ENCODE results near the gene CDK4.
"Not testable (repeated sequence)": the region's sequence is repeated elsewhere in the genome, so short reads cannot be mapped to it uniquely, and the experiment has no call there.

Gene CDK4

DNA sequence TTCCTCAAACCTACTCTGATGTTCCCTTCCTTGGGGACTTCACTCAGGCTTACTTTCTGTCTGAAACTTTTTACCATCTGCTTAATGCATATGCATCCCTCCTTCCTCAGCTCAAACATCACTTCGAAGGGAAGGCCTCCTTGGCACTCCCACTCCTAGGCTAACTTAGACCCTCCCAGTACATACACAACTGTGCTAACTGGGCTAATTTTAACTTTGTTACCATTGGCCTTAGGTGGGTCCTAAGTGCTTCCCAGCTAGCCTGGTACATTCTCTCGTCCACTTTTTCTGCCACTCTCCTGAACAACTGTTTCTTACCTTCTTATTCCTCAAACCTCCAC lies 24.1 kb upstream of the CDK4 start:
- peak overlapping the region in 3 of 11 experiments; percentile 47 to 64 (median 58); a peak in 5 of 22 replicates for H3K4me2 ChIP-seq
- TF ChIP-seq Cebpa-rat (IDR thresholded peaks at IDR 0.05) = no peak
- H4K20me1 ChIP-seq = peaks cover 0 to 2% (median 0%) of the 10 kb centered on the region in 11 experiments; a peak in 1 of 22 replicates
- H3K36me3 ChIP-seq = peaks cover 0 to 30% (median 7%) of the 10 kb centered on the region in 11 experiments; a peak in 9 of 22 replicates
- H3K4me1 ChIP-seq = peaks cover 25 to 73% (median 38%) of the 10 kb centered on the region in 10 experiments
- no peaks in the 10 kb centered on the region for H3K9me3 ChIP-seq (replicated peaks in 1 of 11)
- H3K27me3 ChIP-seq = no peaks in the 10 kb centered on the region
- no peak overlapping the region for H3K9ac ChIP-seq
- no peak overlapping the region for H3K4me3 ChIP-seq
- H3K27ac ChIP-seq = peak overlapping the region in 2 of 11 experiments; percentile 8 to 17; a peak in 1 of 22 replicates

DNA sequence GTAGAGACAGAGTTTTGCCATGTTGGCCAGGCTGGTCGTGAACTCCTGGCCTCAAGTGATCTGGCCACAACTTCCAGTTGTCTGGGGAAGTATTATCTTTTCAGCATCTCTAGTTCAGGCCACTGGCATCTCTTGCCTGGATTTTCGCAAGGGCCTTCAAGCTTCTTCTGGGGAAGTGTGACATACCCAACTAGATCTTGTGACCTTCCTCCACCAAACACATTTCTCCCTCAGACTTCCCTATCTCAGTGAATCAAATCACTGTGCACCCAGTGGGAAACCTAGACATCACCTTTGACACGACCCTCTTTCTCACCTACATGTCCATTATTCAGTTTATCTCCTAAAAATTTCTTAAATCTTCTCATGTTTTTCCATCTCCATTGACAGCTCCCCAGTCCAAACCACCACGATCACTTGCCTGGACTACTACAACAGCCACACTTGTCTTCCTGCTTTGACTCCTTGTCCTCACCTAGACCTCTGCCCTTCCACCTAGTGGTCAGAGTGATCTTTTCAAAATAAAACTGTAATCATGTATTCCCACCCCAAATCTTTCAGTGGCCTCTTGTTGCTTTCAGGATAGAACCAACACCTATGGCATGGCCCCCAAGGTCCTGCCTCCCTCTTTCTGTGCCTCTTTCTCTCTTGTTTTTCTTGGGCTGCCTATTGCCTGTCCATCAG lies 23.6 kb upstream of the CDK4 start:
- no peak for TF ChIP-seq Cebpa-rat (IDR thresholded peaks at IDR 0.05)
- Histone ChIP-seq H3K27me3 (no peaks in the 10 kb centered on the region), H3K9ac (no peak overlapping the region), H3K27ac (peak overlapping the region in 2 of 11 experiments; percentile 8 to 17; a peak in 1 of 22 replicates), H3K4me3 (no peak overlapping the region), H3K36me3 (peaks cover 0 to 34% (median 9%) of the 10 kb centered on the region in 11 experiments; a peak in 17 of 22 replicates), H3K4me2 (peak overlapping the region in 5 of 11 experiments; percentile 13 to 64 (median 47); a peak in 8 of 22 replicates), H3K4me1 (peaks cover 25 to 73% (median 38%) of the 10 kb centered on the region in 10 experiments), H3K9me3 (replicated peaks in 1 of 11) (no peaks in the 10 kb centered on the region), H4K20me1 (peaks cover 0 to 6% (median 0%) of the 10 kb centered on the region in 11 experiments; a peak in 2 of 22 replicates)

DNA sequence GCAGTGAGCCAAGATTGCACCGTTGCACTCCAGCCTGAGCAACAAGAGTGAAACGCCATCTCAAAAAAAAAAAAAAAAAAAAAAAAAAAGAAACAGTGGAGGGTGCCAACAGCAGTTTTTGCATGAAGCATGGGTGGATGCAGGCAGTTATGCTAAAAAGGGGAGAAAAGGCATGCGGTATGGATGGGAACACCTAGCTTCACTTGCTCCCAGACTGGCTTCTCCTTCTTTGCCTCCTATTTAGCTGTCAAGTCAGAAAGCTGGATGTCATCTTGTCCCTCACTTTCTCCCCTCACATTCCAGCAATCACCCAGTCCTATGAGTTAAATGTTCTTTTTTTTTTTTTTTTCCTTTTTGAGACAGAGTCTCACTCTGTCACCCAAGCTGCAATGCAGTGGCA lies 22.9 kb upstream of the CDK4 start:
- no peaks in the 10 kb centered on the region for H3K9me3 ChIP-seq (replicated peaks in 1 of 11)
- peaks cover 0 to 34% (median 10%) of the 10 kb centered on the region in 11 experiments; a peak in 18 of 22 replicates for H3K36me3 ChIP-seq
- H3K4me1 ChIP-seq = peaks cover 20 to 73% (median 36%) of the 10 kb centered on the region in 10 experiments
- TF ChIP-seq Cebpa-rat (IDR thresholded peaks at IDR 0.05) = no peak
- peak overlapping the region in 5 of 11 experiments; percentile 13 to 64 (median 47); a peak in 8 of 22 replicates for H3K4me2 ChIP-seq
- no peak overlapping the region for H3K27ac ChIP-seq
- H3K9ac ChIP-seq = no peak overlapping the region
- H3K4me3 ChIP-seq = no peak overlapping the region
- H3K27me3 ChIP-seq = no peaks in the 10 kb centered on the region
- peaks cover 0 to 12% (median 0%) of the 10 kb centered on the region in 11 experiments; a peak in 2 of 22 replicates for H4K20me1 ChIP-seq

DNA sequence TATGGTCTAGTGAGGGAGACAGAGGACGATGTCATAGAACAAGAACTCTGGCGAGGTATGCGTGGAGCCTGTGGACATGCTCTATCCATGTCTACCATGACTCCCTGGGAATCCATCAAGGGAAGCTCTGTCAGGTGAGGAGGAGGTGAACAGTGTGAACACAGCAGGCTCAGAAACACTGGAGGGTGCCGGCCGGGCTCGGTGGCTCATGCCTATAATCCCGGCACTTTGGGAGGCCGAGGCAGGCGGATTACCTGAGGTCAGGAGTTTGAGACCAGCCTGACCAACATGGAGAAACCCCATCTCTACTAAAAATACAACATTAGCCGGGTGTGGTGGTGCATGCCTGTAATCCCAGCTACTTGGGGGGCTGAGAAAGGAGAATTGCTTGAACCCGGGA lies 22.5 kb upstream of the CDK4 start:
- H3K27ac ChIP-seq; H3K9ac ChIP-seq; H3K9me3 ChIP-seq (replicated peaks in 1 of 11); H3K4me3 ChIP-seq; H3K27me3 ChIP-seq: not testable (repeated sequence)
- Histone ChIP-seq H4K20me1 (peaks cover 0 to 15% (median 0%) of the 10 kb centered on the region in 11 experiments; a peak in 2 of 22 replicates), H3K4me2 (peak overlapping the region in 3 of 11 experiments; percentile 47 to 64 (median 58); a peak in 6 of 22 replicates), H3K4me1 (peaks cover 20 to 73% (median 32%) of the 10 kb centered on the region in 10 experiments), H3K36me3 (peaks cover 2 to 34% (median 13%) of the 10 kb centered on the region in 11 experiments; a peak in 20 of 22 replicates)

DNA sequence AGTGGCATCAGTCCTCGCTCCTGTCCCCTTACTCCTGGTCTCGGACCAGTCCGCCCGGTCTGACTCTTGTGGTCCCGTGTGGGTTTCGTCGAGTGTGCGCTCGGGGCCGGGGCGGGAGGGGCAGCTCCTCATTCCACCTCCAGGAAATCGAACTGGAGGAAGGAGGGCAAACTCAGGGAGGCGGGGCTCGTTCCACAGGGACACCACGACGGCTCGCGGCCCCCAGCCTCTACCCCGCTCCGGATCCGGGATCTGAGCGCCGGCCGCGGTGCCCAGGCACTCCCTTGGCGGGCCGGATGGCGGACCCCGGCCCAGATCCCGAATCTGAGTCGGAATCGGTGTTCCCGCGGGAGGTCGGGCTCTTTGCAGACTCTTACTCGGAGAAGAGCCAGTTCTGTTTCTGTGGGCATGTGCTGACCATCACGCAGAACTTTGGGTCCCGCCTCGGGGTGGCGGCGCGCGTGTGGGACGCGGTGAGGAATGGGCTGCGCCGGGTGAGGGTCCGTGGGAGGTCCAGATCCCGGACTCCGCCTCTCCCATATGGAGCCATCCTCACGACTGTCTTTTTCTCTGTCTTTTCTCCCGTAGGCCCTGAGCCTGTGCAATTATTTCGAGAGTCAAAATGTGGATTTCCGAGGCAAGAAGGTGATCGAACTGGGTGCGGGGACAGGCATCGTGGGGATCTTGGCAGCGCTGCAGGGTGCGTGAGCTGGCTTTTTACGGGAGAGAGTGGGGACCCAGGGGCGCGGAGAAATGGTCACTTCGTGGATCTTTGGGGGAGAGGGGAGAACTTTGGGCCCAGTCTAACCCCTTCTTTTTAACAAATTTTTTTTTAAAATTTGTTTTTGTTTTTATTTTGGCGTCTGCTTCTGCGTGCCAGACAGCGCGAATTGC lies 20.6 kb upstream of the CDK4 start, which contains the start of gene EEF1AKMT3:
Gene EEF1AKMT3 (plus strand): TSS at position 186 of the 894 bp plus-strand sequence. CDS start 111 bp downstream, at position 297.
- no peaks in the 10 kb centered on the region for H3K9me3 ChIP-seq (replicated peaks in 1 of 11)
- peak within 1 kb of the TSS; percentile 63 to 80 (median 71) for H3K4me3 ChIP-seq
- H3K4me1 ChIP-seq = peaks cover 20 to 64% (median 32%) of the 10 kb centered on the region in 10 experiments
- peak within 1 kb of the TSS; percentile 82 to 98 (median 91) for H3K4me2 ChIP-seq
- H3K36me3 ChIP-seq = peaks cover 18 to 42% (median 33%) of the 10 kb centered on the region in 11 experiments
- peak within 1 kb of the TSS; percentile 81 to 97 (median 87) for H3K9ac ChIP-seq
- H3K27me3 ChIP-seq = peaks cover 11 to 15% (median 12%) of the 10 kb centered on the region in 11 experiments
- TF ChIP-seq Cebpa-rat (IDR thresholded peaks at IDR 0.05) = no peak
- peak within 1 kb of the TSS; percentile 68 to 98 (median 88) for H3K27ac ChIP-seq
- H4K20me1 ChIP-seq = peaks cover 0 to 35% (median 2%) of the 10 kb centered on the region in 11 experiments; a peak in 7 of 22 replicates

DNA sequence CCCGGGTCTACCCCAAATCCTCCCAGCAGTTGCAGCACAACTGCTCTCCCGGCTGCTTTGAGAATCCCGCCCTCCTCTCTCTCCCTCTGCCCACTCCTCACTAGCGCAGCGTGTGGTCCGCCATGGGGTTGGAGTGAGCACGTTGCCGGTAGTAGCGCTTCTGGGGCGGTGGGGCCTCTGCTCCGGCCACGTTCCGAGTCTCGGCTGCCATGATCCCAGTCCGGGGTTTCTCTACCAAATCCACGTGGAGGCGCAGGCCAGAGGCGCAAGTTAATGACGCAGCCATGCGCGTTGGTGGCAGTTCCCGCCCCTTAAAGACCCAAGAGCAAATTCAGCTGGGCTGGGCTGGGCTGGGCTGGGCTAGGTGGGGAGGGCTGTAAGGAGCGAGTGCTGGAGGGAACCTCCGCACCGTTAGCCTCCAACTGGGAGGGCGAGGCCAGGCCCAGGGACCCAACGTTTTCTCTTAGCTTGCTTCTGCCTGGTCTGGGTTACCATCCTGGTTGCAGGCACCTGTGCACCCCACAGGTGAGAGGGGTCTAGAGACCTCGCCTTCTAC lies 19.8 kb upstream of the CDK4 start, which contains the start of gene METTL1:
Gene METTL1 (minus strand): TSS at position 233 of the 556 bp plus-strand sequence. CDS start 22 bp downstream, at position 211.
- peak within 1 kb of the TSS; percentile 82 to 98 (median 91) for H3K4me2 ChIP-seq
- peak within 1 kb of the TSS; percentile 81 to 97 (median 87) for H3K9ac ChIP-seq
- no peak for TF ChIP-seq Cebpa-rat (IDR thresholded peaks at IDR 0.05)
- H3K4me3 ChIP-seq = peak within 1 kb of the TSS; percentile 63 to 80 (median 71)
- peaks cover 20 to 68% (median 37%) of the 10 kb centered on the region in 10 experiments for H3K4me1 ChIP-seq
- peaks cover 18 to 49% (median 37%) of the 10 kb centered on the region in 11 experiments for H3K36me3 ChIP-seq
- H3K9me3 ChIP-seq (replicated peaks in 1 of 11) = no peaks in the 10 kb centered on the region
- H4K20me1 ChIP-seq = peaks cover 0 to 42% (median 8%) of the 10 kb centered on the region in 11 experiments; a peak in 15 of 22 replicates
- peak within 1 kb of the TSS; percentile 68 to 98 (median 88) for H3K27ac ChIP-seq
- H3K27me3 ChIP-seq = peaks cover 18 to 22% (median 19%) of the 10 kb centered on the region in 11 experiments

DNA sequence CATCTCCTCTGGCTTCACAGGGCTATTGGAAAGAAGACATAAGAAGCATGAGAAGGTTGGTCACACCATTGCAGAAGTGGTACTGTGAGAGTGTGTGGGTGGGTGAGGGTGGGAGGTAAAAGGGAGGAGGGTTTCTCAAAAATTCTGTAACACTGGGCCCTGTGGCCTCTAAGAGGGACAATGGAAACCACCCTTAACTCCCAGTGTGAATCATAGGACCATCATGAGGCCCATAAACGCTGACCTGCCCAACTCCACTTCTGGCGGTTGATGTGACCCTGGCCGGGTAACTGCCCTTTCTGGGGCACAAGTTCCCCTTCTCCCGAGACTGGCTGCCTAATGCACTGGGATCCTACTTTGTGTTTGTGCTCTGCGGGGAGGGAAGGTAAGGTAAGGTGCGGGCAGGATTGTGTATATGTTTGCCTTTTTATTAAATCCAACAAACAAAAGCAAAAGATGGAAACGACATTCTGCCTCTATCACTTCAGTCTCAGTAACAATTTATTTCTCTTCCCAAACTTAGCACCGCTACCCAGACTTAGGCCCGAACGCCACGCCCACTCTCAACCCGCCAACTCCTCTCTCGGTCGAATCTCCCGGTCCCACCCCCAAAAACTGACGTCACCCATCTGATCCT lies 19.2 kb upstream of the CDK4 start:
- Histone ChIP-seq H3K27ac (peak overlapping the region; percentile 68 to 98 (median 88); a peak in 21 of 22 replicates), H3K4me2 (peak overlapping the region; percentile 82 to 98 (median 91))
- TF ChIP-seq Cebpa-rat (IDR thresholded peaks at IDR 0.05) = no peak

More for the DNA sequence above, 19.2 kb upstream of the CDK4 start:
- no peaks in the 10 kb centered on the region for H3K9me3 ChIP-seq (replicated peaks in 1 of 11)
- H4K20me1 ChIP-seq = peaks cover 0 to 48% (median 14%) of the 10 kb centered on the region in 11 experiments; a peak in 17 of 22 replicates
- H3K9ac ChIP-seq = peak overlapping the region; percentile 81 to 97 (median 87)
- peaks cover 22 to 73% (median 42%) of the 10 kb centered on the region in 10 experiments for H3K4me1 ChIP-seq
- H3K4me3 ChIP-seq = peak overlapping the region; percentile 63 to 80 (median 71)
- peaks cover 18 to 49% (median 37%) of the 10 kb centered on the region in 11 experiments for H3K36me3 ChIP-seq
- H3K27me3 ChIP-seq = peaks cover 24 to 28% (median 25%) of the 10 kb centered on the region in 11 experiments

Data from BLaER1 treated with 17β-estradiol and CSF1 and Interleukin-3, amounts not matched to agents 10 nM and 100 nM (cell line).